ENCODE measurements around the gene DRD4.

DRD4 gene

DNA sequence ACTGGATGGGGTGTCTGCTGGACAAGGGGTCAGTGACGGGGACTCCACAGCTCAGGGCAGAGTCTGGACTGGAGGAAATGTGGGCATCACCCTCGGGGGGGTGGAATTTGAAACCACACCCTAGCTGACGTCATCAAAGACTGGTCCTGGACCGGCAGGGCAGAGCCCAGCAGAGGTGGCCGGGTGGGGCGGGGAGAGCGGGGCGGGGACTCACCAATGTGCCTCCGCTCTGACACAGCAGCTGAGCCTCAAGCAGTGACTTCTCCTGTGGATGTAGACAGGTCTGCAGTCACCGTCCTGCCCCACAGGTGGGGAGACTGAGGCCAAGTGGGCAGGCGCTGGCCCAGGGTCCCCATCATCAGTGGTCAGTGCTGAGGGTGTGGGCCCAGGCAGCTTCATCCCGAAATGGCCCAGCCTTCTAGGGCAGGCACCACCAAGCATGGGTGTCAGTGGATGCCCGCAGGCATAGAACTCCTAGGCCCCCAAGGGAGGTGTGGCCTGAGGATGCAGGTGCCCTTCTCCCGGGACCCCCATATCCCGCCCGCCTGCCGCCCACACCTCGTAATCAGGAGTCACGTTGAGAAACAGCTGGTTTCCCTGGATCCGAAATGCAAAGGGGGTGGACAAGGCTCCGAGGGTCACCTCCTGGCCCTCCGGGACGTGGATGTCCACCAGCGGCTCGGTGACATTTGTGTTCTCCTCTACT is 12.9 kb upstream of the DRD4 start:
- DNase-seq = no peak

DNA sequence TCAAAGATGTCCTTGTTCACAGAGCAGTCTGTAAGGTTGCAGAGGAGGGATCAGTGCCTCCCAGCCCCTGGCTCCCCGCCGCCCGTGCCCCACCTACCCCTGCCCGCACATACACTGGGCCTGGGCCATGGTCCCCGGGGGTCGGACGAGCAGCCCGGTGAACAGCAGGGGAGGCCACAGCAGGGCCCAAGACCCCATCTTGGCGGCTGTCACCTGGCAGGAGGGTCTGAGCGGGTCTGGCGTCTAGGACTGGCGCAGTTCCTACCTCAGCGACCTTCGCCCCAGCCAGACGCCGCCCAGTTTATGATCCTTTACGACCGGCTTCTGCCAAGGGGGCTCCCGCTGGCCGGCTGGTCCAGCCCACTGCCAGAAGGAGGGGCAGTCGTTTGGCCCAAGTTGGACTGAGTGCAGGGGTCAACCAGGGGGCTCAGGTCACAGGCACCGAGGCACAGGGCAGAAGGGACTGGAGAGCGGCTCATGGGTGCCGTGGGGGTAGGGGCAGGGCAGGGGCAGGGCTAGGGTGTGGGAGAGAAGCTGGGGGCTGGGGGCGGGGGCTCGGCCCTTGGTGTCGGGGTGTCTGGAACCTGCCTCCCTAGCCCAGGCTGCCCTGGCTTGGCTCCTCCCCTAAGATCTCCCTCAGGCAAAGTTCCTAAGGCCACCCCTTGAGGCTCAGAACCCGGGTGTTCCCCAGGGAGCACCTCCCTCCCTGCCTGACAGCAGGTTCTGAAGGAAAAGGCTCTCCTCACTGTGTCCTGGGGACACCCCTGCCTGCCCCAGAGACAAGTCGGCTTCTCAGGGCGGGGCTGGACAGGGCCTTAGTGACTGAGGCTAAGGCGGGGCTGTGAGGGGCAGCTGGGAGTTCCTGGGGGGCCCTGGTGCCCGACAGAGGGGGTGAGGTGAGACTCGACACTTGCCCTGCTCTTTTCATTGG is 12.1 kb upstream of the DRD4 start, which contains the start of gene CDHR5:
Gene CDHR5 (minus strand): TSS at position 251 of the 931 bp plus-strand sequence. CDS start 53 bp downstream, at position 198.
- DNase-seq = no peak

DNA sequence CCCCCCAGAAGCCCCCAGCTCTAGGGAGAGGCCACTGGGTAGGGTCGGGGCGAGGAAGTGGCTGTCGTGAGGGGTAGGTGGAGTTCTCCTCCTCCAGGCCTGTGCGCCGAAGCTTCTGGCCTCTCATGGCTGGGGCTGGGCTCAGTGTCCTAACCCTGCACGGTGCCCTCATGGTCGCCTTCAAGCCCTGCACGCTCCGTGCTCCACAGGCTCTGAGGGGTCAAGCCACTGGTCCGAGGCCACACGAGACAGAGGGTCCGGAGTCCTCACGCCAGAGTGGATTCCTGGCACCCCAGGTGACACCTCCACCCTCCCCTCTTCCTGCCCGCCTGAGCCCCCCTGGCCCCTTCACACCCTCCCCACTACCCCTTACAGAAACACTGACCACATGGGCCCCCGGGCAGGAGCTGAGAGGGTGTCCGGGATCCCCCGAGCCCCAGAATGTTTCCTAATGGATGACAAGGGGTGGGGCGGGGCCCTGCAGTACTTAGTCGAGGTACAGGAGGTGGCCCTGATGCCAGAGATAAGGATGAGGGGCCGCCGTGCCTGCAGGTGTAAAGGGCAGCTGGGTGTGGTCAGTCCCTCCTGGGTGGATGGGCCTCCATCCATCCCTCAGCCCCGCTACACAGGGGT is 11.3 kb upstream of the DRD4 start:
- no peak for DNase-seq

DNA sequence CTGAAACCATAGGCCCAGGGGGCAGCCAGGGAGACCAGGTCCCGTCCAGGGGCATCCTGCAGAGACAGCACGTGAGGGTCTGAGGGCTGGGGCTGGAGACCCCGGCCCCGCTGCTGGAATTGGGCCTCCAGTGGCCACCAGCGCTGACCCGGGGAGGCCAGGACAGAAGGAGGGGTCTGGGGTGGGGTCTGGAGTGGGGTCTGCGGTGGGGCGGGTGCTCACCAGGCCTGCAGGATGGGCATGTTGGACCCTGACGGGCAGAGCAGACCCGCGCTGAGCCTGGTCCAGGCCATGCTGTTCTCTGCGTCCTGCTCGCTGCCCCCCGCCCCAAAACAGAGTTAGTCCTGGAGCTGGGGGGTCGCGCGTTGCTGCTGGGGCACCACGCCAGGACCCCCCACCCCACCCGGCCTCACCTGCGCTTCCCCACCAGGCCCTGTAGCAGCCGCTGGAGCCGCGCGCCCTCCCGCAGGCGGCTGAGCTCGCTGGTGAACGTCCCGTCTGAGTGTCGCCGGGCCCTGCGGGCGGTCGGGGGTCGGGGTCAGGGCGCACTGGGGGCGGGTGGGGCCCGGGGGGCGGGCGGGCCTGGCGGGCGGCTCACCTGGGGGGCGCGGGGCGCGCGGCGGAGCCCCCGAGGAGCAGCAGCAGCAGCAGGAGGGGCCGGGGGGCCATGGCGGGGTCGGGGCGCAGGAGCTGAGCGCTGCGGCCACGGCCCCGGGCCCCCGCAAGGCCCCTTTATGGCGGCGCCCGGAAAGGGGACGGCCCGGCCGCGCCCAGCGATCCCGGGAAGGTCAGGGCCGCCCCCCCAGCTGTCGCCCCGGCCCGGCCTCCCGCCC is 10.4 kb upstream of the DRD4 start, which contains the start of gene SCT:
Gene SCT (minus strand): TSS at position 707 of the 833 bp plus-strand sequence. CDS start 38 bp downstream, at position 669.
- no peak for DNase-seq

DNA sequence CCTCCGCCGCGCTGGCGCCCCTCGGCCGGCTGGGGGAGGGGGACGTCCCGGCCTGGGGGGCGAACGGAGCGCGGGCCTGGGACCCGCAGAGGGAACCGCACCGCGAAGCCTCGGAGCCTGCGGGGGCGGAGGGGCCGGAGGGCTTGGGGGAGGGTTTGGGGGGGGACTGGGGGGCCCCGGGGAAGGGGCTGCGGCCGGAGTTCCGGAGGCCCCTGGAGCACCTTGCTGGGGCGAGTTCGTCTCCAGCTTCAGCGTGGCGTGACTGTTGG is 9.8 kb upstream of the DRD4 start:
- DNase-seq = no peak

DNA sequence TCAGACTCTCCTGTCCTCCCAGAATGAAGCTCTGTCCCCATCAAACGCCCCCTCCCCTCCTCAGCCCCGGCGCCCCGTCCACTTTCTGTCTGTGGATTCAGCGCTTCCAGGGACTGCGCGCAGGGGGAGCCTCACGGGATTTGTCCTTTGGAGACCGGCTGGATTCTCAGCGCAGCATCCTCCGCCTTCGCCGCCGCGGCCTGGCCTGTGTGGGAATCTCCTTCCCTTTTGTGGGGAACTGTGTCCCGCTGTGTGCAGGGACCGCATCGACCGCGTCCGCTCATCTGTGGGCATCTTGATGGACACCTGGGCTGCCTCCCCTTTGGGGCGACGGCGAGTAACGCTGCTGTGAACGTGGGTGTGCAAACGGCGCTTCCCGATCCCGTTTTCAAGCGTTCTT is 9.0 kb upstream of the DRD4 start:
- DNase-seq = no peak

GRCh38 chr11:629237-629583 is 7.9 kb upstream of the DRD4 start:
- no peak for DNase-seq

DNA sequence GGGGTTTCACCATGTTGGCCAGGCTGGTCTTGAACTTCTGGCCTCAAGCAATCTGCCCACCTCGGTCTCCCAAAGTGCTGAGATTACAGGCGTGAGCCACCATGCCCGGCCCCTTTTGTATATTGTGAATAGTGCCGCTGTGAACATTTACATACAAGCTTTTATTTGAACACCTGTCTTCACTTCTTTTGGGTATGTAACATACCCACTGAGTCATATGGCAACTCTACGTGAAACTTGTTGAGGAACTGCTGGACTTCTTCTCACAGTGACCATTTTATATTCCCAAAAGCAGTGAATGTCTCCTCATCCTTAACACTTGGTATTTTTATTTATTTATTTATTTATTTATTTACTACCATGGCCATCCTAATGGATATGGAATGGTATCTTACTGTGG is 6.2 kb upstream of the DRD4 start:
- DNase-seq = no peak

- no peak for DNase-seq
These were observed 1.0 kb upstream of the DRD4 start for GRCh38 chr11:635945-636510.

DNA sequence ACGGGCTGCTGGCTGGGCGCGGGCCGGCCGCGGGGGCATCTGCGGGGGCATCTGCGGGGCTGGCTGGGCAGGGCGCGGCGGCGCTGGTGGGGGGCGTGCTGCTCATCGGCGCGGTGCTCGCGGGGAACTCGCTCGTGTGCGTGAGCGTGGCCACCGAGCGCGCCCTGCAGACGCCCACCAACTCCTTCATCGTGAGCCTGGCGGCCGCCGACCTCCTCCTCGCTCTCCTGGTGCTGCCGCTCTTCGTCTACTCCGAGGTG is 194 bp downstream of the DRD4 start:
- DNase-seq = no peak

DNA sequence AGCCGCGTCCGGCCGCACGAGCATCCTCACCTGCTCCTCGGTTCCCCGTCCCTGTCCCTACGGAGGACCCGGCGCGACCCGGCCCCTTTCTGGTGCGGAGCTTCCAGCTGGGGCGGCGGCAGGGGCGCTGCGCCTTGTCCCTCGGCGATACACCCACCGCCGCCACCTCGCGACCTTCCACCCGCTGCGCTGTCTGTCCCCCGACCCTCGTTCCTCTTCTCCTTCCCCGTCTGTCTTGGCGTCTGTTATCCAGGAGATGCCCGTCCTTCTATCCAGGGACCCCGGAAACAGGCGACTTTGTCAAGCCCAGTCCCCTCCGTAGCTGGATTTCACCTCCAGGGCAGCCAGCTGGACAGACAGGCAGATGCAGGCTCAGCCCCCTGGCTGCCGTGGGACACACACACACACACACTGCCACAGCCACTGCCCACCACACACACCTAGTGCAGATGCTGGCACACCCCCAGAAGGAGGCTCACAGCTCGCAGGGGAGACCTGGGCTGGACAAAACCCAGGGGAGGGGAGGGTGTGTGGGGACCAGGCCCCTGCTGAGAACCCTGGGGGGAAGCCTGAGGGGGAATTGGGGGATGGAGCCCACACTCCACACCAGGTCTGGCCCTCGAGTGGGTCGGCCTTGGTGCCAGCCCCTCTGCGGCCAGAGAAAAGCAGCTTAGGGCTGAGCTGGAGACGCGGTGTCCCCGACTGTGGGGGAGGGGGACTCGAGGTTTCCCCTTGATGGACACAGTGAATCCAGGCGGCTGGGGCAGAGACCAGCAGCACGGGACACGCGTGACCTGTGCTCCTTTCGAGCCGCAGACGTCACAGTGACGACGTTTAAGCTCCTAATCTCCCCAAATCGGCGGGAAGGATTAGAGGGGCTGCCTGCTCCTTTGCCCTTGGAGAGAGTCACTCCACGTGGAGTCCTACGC is 788 bp downstream of the DRD4 start:
- DNase-seq = no peak

- no peak for DNase-seq
These were observed 1.7 kb downstream of the DRD4 start for GRCh38 chr11:638631-639331.

DNA sequence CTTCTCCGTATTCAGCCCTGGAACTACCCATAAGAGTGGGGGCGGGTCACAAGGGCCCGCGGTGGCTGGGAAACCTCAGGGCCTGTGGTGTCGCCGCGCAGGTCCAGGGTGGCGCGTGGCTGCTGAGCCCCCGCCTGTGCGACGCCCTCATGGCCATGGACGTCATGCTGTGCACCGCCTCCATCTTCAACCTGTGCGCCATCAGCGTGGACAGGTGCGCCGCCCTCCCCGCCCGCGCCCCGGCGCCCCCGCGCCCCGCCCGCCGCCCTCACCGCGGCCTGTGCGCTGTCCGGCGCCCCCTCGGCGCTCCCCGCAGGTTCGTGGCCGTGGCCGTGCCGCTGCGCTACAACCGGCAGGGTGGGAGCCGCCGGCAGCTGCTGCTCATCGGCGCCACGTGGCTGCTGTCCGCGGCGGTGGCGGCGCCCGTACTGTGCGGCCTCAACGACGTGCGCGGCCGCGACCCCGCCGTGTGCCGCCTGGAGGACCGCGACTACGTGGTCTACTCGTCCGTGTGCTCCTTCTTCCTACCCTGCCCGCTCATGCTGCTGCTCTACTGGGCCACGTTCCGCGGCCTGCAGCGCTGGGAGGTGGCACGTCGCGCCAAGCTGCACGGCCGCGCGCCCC is 2.4 kb downstream of the DRD4 start:
- no peak for DNase-seq

DNA sequence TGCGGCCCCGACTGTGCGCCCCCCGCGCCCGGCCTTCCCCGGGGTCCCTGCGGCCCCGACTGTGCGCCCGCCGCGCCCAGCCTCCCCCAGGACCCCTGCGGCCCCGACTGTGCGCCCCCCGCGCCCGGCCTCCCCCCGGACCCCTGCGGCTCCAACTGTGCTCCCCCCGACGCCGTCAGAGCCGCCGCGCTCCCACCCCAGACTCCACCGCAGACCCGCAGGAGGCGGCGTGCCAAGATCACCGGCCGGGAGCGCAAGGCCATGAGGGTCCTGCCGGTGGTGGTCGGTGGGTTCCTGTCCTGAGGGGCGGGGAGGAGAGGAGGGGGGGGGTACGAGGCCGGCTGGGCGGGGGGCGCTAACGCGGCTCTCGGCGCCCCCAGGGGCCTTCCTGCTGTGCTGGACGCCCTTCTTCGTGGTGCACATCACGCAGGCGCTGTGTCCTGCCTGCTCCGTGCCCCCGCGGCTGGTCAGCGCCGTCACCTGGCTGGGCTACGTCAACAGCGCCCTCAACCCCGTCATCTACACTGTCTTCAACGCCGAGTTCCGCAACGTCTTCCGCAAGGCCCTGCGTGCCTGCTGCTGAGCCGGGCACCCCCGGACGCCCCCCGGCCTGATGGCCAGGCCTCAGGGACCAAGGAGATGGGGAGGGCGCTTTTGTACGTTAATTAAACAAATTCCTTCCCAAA is 3.1 kb downstream of the DRD4 start:
- no peak for DNase-seq

- no peak for DNase-seq
These were observed 4.8 kb downstream of the DRD4 start for GRCh38 chr11:641806-642370.

- DNase-seq = no peak
These were observed 6.3 kb downstream of the DRD4 start for GRCh38 chr11:643366-643765.

- no peak for DNase-seq
These were observed 7.0 kb downstream of the DRD4 start for GRCh38 chr11:643849-644738.

GRCh38 chr11:645536-645935 is 8.5 kb downstream of the DRD4 start:
- no peak for DNase-seq

DNA sequence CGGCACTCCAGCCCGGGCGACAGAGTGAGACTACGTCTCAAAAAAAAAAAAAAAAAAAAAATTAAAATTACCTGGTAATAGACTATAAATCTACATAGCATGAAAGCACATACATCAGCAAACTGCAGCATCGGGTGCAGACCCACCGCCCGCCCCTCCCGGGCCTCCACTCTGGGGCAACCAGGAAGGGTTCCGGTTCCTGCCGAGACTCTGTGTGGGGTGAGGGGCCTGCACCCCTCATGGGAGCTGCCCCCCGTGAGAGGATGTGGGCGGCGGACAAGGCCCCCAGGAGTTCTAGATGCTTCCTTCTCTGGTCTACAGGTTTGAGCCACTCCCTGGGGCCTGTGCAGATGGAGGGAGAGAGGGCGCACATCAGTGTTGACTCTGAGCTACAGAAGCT is 9.1 kb downstream of the DRD4 start:
- no peak for DNase-seq

Data from T1000 (cell line).